ENCODE measurements around the gene FHIT. TPM values are rescaled to one million over a fixed set of nuclear protein-coding genes. Genes with fewer than 3 reads are reported as not detected.

The FHIT gene
- total and polyA plus RNA-seq, 10 of the 15 experiments (the other 5 are each of a cell fraction or from before 2014, with no cell fraction given): 4.2 to 14.9 (median 9.4) TPM

GRCh38 chr3:59831394-59831793 lies 1419.9 kb downstream of the FHIT start:
- WGBS (ENCODE audit: insufficient coverage, insufficient replicate concordance, low lambda C conversion rate, missing lambda C conversion rate): 50% methylated on average over 2 of the region's 2 CpGs
- H3K4me1 ChIP-seq (ENCODE audit: control insufficient read depth, insufficient read depth, low read length): no peaks in the 10 kb centered on the region
- BruUV-seq (replicated peaks): no TSS peak
- FAIRE-seq (no peak), ATAC-seq (no peak), DNase-seq (ENCODE audit: low read depth, low spot score) (no peak)
- no peak overlapping the region for H3K27ac ChIP-seq (ENCODE audit: control insufficient read depth, insufficient read depth)
- ChIA-PET RAD21 (ENCODE audit: unreplicated experiment) (interaction anchor here (0.9 kb wide), 1 partner anchor 26 kb away, joined by 3 read pairs; no protein-coding TSS in a partner anchor), SMC1A (ENCODE audit: uncharacterized antibody, unreplicated experiment) (no interaction called here), CTCF (interaction anchor here (0.6 to 1.3 kb wide), 2 partner anchors 25 to 72 kb away, joined by 3 read pairs; no protein-coding TSS in a partner anchor), POLR2A (no interaction called here)
- no peak overlapping the region for H3K4me3 ChIP-seq
- H3K9me3 ChIP-seq (replicated peaks; ENCODE audit: control insufficient read depth, insufficient read depth, low read length): no peaks in the 10 kb centered on the region
- no peaks in the 10 kb centered on the region for H3K27me3 ChIP-seq (replicated peaks in 1 of 2; ENCODE audit: control insufficient read depth in 2 of 2, insufficient read depth in 2 of 2, low read length in 1 of 2)
- intact Hi-C loops (cut with micrococcal nuclease; ENCODE audit: unreplicated experiment): no loop called here
- no peaks in the 10 kb centered on the region for H3K36me3 ChIP-seq (ENCODE audit: control insufficient read depth in 2 of 2, insufficient read depth in 2 of 2, low read length in 1 of 2)
- no peak for TF ChIP-seq ESRRA (IDR thresholded peaks at IDR 0.05; ENCODE audit: low read length)
- TF ChIP-seq DPF2 (IDR thresholded peaks at IDR 0.05): no peak
- no peak for TF ChIP-seq ATF3 (IDR thresholded peaks at IDR 0.05; ENCODE audit: borderline replicate concordance, extremely low read depth, low read depth, low read length)
- no peak for TF ChIP-seq YBX1 (IDR thresholded peaks at IDR 0.05)
- TF ChIP-seq RB1 (IDR thresholded peaks at IDR 0.05; ENCODE audit: borderline replicate concordance): no peak
- H2AFZ ChIP-seq (ENCODE audit: control insufficient read depth, low read depth, low read length): no peak overlapping the region
- no peaks in the 10 kb centered on the region for H3K79me2 ChIP-seq (ENCODE audit: control insufficient read depth, insufficient read depth, low read length)
- H3K4me2 ChIP-seq (ENCODE audit: control insufficient read depth, insufficient read depth): no peak overlapping the region
- no peaks in the 10 kb centered on the region for H4K20me1 ChIP-seq (ENCODE audit: control insufficient read depth, insufficient read depth)
- in situ Hi-C loops (cut with MboI): no loop called here
- no peak overlapping the region for H3K9ac ChIP-seq (ENCODE audit: control insufficient read depth, insufficient read depth, low read length)

GRCh38 chr3:59829527-59829926 lies 1421.7 kb downstream of the FHIT start:
- no peaks in the 10 kb centered on the region for H3K4me1 ChIP-seq (ENCODE audit: control insufficient read depth, insufficient read depth, low read length)
- no peak overlapping the region for H3K4me2 ChIP-seq (ENCODE audit: control insufficient read depth, insufficient read depth)
- intact Hi-C loops (cut with micrococcal nuclease; ENCODE audit: unreplicated experiment): no loop called here
- DNase-seq (ENCODE audit: low read depth, low spot score) (no peak), FAIRE-seq (no peak), ATAC-seq (no peak)
- ChIA-PET SMC1A (ENCODE audit: uncharacterized antibody, unreplicated experiment) (no interaction called here), POLR2A (no interaction called here), RAD21 (ENCODE audit: unreplicated experiment) (no interaction called here), CTCF (no interaction called here)
- H4K20me1 ChIP-seq (ENCODE audit: control insufficient read depth, insufficient read depth): no peaks in the 10 kb centered on the region
- H3K36me3 ChIP-seq (ENCODE audit: control insufficient read depth in 2 of 2, insufficient read depth in 2 of 2, low read length in 1 of 2): no peaks in the 10 kb centered on the region
- H2AFZ ChIP-seq (ENCODE audit: control insufficient read depth, low read depth, low read length): no peak overlapping the region
- no peaks in the 10 kb centered on the region for H3K27me3 ChIP-seq (replicated peaks in 1 of 2; ENCODE audit: control insufficient read depth in 2 of 2, insufficient read depth in 2 of 2, low read length in 1 of 2)
- H3K79me2 ChIP-seq (ENCODE audit: control insufficient read depth, insufficient read depth, low read length): no peaks in the 10 kb centered on the region
- H3K9ac ChIP-seq (ENCODE audit: control insufficient read depth, insufficient read depth, low read length): no peak overlapping the region
- no peak for TF ChIP-seq RELA (IDR thresholded peaks at IDR 0.05; ENCODE audit: borderline replicate concordance, partially characterized antibody)
- no TSS peak for BruUV-seq (replicated peaks)
- no peak overlapping the region for H3K27ac ChIP-seq (ENCODE audit: control insufficient read depth, insufficient read depth)
- in situ Hi-C loops (cut with MboI): no loop called here
- H3K9me3 ChIP-seq (replicated peaks; ENCODE audit: control insufficient read depth, insufficient read depth, low read length): no peaks in the 10 kb centered on the region
- 25% methylated on average over 1 of the region's 1 CpG for WGBS (ENCODE audit: insufficient coverage, insufficient replicate concordance, low lambda C conversion rate, missing lambda C conversion rate)
- H3K4me3 ChIP-seq: no peak overlapping the region
